Activated T-cell treated with anti-CD3 and anti-CD28 coated beads, Interleukin-2, amount 50 U/mL, for 4 hours (primary cell): ENCODE measurements around the gene VANGL2. TPM values are rescaled to one million over a fixed set of nuclear protein-coding genes. Genes with fewer than 3 reads are reported as not detected.
A peak's percentile ranks its signal among the peaks of the same experiment; 100 is the strongest.

Experiments used
- ATAC-seq, 2 donors: fragments of 200-7000 bp; cut with Tn5 transposase; one replicate each; pipeline ENCODE4 v1.10.0; 2021
- DNase-seq: peaks from one replicate; pipeline ENCODE4 v3.0.0-alpha.2; 2020
- H3K27me3 Mint-ChIP-seq: one replicate; pipeline ENCODE4 v1.8.0; 2021; ENCODE audit warnings: low read depth, mixed read lengths
- H3K36me3 Mint-ChIP-seq: one replicate; pipeline ENCODE4 v1.8.0; 2022; ENCODE audit warnings: mixed read lengths; ENCODE audit not compliant: insufficient read depth
- H3K4me1 Mint-ChIP-seq: one replicate; pipeline ENCODE4 v1.8.0; 2021; ENCODE audit warnings: low read depth, mixed read lengths
- H3K4me3 Mint-ChIP-seq: one replicate; pipeline ENCODE4 v1.8.0; 2021; ENCODE audit warnings: mild to moderate bottlenecking, moderate library complexity, mixed read lengths
- H3K9me3 Mint-ChIP-seq: one replicate; pipeline ENCODE4 v1.8.0; 2021; ENCODE audit warnings: mixed read lengths
- total RNA-seq, 3 donors: library from RNA; stranded (reverse); gene quantifications; one replicate each; pipeline ENCODE4 v1.2.1, GENCODE V29; 2021

VANGL2 gene
- total RNA-seq, 3 donors from 2014 or later: 0.08 TPM

GRCh38 chr1:160460214-160460642 is 59.9 kb downstream of the VANGL2 start:
- ATAC-seq: peak; percentile 54 to 55
- DNase-seq: peak; percentile 21
- no peaks in the 10 kb centered on the region for H3K36me3 Mint-ChIP-seq
- peak overlapping the region; percentile 69 for H3K4me3 Mint-ChIP-seq
- H3K4me1 Mint-ChIP-seq: peaks cover 79% of the 10 kb centered on the region
- H3K27me3 Mint-ChIP-seq: no peaks in the 10 kb centered on the region
- no peaks in the 10 kb centered on the region for H3K9me3 Mint-ChIP-seq

DNA sequence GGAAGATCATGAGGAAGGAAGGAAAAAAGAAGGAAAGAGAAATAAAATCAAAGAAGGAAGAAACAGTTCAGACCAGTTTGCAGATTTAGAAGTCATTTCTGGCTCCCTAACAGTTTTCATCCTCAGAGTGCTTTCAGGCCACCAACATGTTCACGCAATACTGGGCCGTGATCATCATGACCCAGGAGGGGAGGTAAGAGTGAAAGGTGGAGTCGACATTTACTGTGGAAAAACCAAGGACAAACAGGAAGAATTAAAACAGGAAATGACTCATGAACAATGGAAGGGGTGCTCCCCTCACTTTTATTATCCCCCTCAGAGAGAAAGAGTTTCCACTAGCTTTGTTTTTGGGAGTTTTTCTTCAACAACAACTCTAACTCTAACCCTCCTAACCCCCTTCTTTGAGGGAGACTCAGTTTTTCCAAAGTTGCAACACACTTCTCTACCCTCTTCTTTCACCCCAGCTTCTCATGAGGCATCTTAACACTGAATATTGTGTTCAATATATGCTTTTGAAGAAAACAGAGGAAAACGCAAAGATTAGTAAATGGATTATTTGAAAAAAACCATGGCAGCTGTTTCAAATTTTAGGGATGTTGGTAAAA is 60.4 kb downstream of the VANGL2 start:
- ATAC-seq (peak; percentile 76 to 77), DNase-seq (peak; percentile 29)
- Mint-ChIP-seq H3K4me3 (peak overlapping the region; percentile 69), H3K27me3 (no peaks in the 10 kb centered on the region), H3K4me1 (peaks cover 78% of the 10 kb centered on the region), H3K9me3 (no peaks in the 10 kb centered on the region), H3K36me3 (no peaks in the 10 kb centered on the region)

DNA sequence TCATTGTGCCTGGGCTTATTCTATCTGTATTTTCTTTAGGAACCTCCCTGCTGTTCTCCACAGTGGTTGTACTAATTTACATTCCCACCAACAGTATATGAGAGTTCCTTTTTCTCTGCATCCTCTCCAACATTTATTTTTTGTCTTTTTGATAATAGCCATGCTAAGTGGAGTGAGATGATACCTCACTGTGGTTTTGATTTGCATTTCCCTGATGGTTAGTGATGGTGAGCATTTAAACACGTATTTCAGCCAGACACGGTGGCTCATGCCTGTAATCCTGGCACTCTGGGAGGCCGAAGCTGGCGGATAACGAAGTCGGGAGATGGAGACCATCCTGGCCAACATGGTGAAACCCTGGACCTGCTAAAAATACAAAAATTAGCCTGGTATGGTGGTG is 64.8 kb downstream of the VANGL2 start:
- no peaks in the 10 kb centered on the region for H3K36me3 Mint-ChIP-seq
- peaks cover 68% of the 10 kb centered on the region for H3K4me1 Mint-ChIP-seq
- ATAC-seq (no peak), DNase-seq (no peak)
- no peak overlapping the region for H3K4me3 Mint-ChIP-seq
- H3K27me3 Mint-ChIP-seq: no peaks in the 10 kb centered on the region
- H3K9me3 Mint-ChIP-seq: no peaks in the 10 kb centered on the region

GRCh38 chr1:160466961-160467360 is 66.6 kb downstream of the VANGL2 start:
- DNase-seq (no peak), ATAC-seq (no peak)
- Mint-ChIP-seq H3K4me1 (peaks cover 53% of the 10 kb centered on the region), H3K4me3 (no peak overlapping the region), H3K36me3 (no peaks in the 10 kb centered on the region), H3K27me3 (no peaks in the 10 kb centered on the region), H3K9me3 (no peaks in the 10 kb centered on the region)

- no peak for DNase-seq
- no peaks in the 10 kb centered on the region for H3K27me3 Mint-ChIP-seq
- ATAC-seq: peak in 1 of 2 donors; percentile 30
- H3K36me3 Mint-ChIP-seq: no peaks in the 10 kb centered on the region
- H3K9me3 Mint-ChIP-seq: no peaks in the 10 kb centered on the region
- peaks cover 50% of the 10 kb centered on the region for H3K4me1 Mint-ChIP-seq
- H3K4me3 Mint-ChIP-seq: no peak overlapping the region
These were observed 67.2 kb downstream of the VANGL2 start for GRCh38 chr1:160467576-160467975.

GRCh38 chr1:160471253-160471652 is 70.9 kb downstream of the VANGL2 start:
- Mint-ChIP-seq H3K27me3 (no peaks in the 10 kb centered on the region), H3K4me3 (no peak overlapping the region), H3K4me1 (peaks cover 22% of the 10 kb centered on the region), H3K9me3 (no peaks in the 10 kb centered on the region), H3K36me3 (no peaks in the 10 kb centered on the region)
- DNase-seq: no peak
- peak; percentile 35 to 36 for ATAC-seq

DNA sequence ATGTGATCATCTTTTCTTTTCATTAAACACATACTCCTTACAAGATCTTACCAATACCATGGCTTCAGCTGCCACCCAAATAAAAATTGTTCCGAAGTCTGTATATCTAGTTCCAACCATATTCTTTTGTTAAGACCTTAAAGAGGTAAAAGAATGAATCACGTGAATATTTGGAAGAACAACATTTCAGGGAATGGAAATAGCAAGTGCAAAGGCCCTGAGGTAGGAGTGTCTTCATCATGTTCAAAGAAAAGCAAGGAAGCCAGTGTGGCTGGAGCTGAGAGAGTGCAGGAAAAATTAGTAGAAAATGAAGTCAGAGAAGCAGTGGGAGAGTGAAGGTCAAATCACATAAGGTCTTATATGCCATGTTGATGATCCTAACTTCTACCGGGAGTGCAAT is 71.7 kb downstream of the VANGL2 start:
- Mint-ChIP-seq H3K36me3 (no peaks in the 10 kb centered on the region), H3K27me3 (no peaks in the 10 kb centered on the region), H3K9me3 (no peaks in the 10 kb centered on the region), H3K4me3 (no peak overlapping the region), H3K4me1 (peaks cover 14% of the 10 kb centered on the region)
- DNase-seq (no peak), ATAC-seq (no peak)

- peak; percentile 92 to 97 for ATAC-seq
- no peaks in the 10 kb centered on the region for H3K36me3 Mint-ChIP-seq
- no peak for DNase-seq
- peaks cover 4% of the 10 kb centered on the region for H3K9me3 Mint-ChIP-seq
- no peaks in the 10 kb centered on the region for H3K27me3 Mint-ChIP-seq
- peaks cover 7% of the 10 kb centered on the region for H3K4me1 Mint-ChIP-seq
- H3K4me3 Mint-ChIP-seq: no peak overlapping the region
These were observed 74.3 kb downstream of the VANGL2 start for GRCh38 chr1:160474392-160475242.

Other genes with a start within 250 kb of the VANGL2 start
- not detected for gene ATP1A4, start 249.0 kb upstream of the VANGL2 start, total RNA-seq
- not detected for gene CASQ1, start 210.0 kb upstream of the VANGL2 start, total RNA-seq
- 10 to 100 TPM; 83.2 to 99.6 (median 83.7) TPM for gene PEA15, start 195.2 kb upstream of the VANGL2 start, total RNA-seq
- gene DCAF8, start 138.0 kb upstream of the VANGL2 start, total RNA-seq: 10 to 100 TPM; 64.4 to 68.4 (median 65.0) TPM
- gene PEX19, start 115.4 kb upstream of the VANGL2 start, total RNA-seq: 10 to 100 TPM; 55.1 to 64.3 (median 57.9) TPM
- 100 to 1,000 TPM; 116 to 144 (median 121) TPM for gene COPA, start 57.3 kb upstream of the VANGL2 start, total RNA-seq
- 10 to 100 TPM; 52.0 to 61.7 (median 60.5) TPM for gene NCSTN, start 57.2 kb upstream of the VANGL2 start, total RNA-seq
- gene NHLH1, start 33.5 kb upstream of the VANGL2 start, total RNA-seq: under 1 TPM; 0.30 to 0.45 (median 0.33) TPM
- gene SLAMF6, start 122.7 kb downstream of the VANGL2 start, total RNA-seq: 10 to 100 TPM; 19.4 to 26.6 (median 19.6) TPM
- 10 to 100 TPM in 1 of 3 donors, 1 to 10 TPM in 2; 7.0 to 14.7 (median 7.7) TPM for gene CD84, start 178.9 kb downstream of the VANGL2 start, total RNA-seq
- gene SLAMF1, start 246.5 kb downstream of the VANGL2 start, total RNA-seq: 100 to 1,000 TPM in 1 of 3 donors, 10 to 100 TPM in 2; 69.2 to 138 (median 96.6) TPM